ENCODE results near the gene FXYD7.

FXYD7 gene

DNA sequence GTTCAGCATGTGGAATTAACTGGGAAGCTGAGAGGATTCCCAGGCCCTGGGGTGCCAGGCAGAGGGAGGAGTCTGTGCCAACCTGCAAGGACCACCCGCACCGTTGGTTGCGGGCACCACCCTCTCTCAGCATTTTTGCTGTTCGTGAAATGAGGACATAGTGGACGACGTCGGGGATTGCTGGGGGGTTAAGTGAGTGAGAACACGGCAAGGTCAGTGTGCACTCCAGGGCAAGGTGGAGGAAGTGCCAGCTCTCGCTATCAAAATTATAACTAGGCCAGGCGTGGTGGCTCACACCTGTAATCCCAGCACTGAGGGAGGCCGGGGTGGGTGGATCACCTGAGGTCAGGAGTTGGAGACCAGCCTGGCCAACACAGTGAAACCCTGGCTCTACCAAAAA lies 25.3 kb upstream of the FXYD7 start:
- TF ChIP-seq, protein P1, sequence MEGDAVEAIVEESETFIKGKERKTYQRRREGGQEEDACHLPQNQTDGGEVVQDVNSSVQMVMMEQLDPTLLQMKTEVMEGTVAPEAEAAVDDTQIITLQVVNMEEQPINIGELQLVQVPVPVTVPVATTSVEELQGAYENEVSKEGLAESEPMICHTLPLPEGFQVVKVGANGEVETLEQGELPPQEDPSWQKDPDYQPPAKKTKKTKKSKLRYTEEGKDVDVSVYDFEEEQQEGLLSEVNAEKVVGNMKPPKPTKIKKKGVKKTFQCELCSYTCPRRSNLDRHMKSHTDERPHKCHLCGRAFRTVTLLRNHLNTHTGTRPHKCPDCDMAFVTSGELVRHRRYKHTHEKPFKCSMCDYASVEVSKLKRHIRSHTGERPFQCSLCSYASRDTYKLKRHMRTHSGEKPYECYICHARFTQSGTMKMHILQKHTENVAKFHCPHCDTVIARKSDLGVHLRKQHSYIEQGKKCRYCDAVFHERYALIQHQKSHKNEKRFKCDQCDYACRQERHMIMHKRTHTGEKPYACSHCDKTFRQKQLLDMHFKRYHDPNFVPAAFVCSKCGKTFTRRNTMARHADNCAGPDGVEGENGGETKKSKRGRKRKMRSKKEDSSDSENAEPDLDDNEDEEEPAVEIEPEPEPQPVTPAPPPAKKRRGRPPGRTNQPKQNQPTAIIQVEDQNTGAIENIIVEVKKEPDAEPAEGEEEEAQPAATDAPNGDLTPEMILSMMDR (IDR thresholded peaks at IDR 0.05; ENCODE audit: control insufficient read depth, extremely low read depth, insufficient read depth) = no peak
- DNase-seq (ENCODE audit: low read depth) = no peak
- no peak overlapping the region for H3K4me3 ChIP-seq (ENCODE audit: low read depth, low read length)

DNA sequence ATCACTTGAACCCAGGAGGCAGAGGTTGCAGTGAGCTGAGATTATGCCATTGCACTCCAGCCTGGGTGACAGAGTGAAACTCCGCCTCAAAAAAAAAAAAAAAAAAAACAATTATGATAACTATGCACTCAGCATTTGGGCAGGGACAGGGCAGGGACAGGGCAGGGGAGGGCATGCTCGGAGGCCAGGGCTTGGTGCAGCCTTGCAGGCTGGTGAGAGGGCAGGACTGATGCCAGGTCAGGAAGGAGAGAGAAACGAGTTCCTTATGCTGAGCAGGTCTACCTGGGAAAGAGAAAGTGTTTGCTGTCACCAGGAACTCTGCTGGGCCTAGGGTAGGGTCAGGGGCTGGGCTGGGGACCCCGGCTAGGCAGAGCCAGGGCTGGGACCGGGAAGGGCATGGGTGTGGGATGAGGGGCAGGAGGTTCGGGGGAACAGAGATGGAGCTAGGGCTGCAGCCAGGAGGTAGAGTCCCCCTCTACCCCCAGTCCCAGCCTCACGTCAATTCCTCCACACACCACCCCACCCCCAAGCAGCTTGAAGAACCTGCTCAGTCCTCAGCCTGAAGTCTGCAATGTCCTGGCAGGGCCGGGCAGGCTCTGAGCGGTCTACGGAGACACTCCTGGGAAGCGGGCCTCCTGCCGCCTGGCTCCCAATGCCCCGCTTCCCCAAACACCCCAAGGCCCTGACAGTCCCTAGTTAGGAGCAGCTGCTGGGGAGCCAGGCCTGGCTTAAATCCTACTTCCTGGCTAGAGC lies 24.6 kb upstream of the FXYD7 start:
- H3K4me3 ChIP-seq (ENCODE audit: low read depth, low read length) = no peak overlapping the region
- TF ChIP-seq, protein P1 (IDR thresholded peaks at IDR 0.05; ENCODE audit: control insufficient read depth, extremely low read depth, insufficient read depth) = no peak

DNA sequence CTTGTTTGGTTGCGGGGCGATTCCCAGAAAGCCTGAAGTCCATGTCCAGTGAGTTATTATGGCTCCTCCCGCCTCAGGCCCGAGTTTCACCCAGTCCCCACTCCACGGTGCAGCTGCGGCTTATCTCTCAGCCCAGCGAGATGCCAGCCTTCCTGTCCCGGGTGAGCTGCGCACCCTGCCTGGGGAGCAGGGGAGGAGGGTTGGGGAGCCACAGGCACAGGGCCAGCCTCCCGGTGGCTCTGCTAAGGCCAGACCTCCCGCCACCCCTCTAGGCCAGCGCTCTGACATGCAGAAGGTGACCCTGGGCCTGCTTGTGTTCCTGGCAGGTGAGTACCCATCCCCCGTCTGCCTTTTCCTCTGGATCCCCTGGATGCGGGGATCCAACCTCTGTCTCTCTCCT lies 24.0 kb upstream of the FXYD7 start:
- H3K4me3 ChIP-seq (ENCODE audit: low read depth, low read length) = no peak overlapping the region
- DNase-seq (ENCODE audit: low read depth) = no peak
- TF ChIP-seq, protein P1 (IDR thresholded peaks at IDR 0.05; ENCODE audit: control insufficient read depth, extremely low read depth, insufficient read depth) = no peak

More for the DNA sequence above, 24.6 kb upstream of the FXYD7 start:
- DNase-seq (ENCODE audit: low read depth) = peak; percentile 65

DNA sequence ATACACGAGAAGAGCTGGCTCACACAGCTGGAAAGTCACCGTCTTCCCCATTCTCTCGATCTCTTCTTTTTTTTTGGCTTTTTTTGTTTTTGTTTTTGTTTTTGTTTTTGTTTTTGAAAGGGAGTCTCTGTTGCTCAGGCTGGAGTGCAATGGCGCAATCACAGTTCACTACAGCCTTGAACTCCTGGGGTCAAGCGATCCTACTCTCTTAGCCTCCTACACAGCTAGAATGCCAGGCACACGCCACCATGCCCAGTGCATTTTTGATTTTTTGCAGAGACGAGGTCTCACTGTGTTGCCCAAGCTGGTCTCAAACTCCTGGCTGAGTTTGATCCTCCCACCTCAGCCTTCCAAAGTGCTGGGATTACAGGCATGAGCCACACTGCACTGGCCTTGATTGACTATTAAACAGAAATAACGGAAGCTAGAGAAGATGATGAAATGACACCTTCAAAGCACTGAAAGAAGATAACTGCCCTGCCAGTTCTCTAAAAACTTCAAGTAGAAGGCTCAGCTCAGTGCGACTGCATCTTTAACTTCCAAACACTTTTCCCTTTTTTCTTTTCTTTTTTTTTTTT lies 23.4 kb upstream of the FXYD7 start:
- TF ChIP-seq, protein P1 (IDR thresholded peaks at IDR 0.05; ENCODE audit: control insufficient read depth, extremely low read depth, insufficient read depth) = no peak
- no peak overlapping the region for H3K4me3 ChIP-seq (ENCODE audit: low read depth, low read length)
- DNase-seq (ENCODE audit: low read depth) = no peak

DNA sequence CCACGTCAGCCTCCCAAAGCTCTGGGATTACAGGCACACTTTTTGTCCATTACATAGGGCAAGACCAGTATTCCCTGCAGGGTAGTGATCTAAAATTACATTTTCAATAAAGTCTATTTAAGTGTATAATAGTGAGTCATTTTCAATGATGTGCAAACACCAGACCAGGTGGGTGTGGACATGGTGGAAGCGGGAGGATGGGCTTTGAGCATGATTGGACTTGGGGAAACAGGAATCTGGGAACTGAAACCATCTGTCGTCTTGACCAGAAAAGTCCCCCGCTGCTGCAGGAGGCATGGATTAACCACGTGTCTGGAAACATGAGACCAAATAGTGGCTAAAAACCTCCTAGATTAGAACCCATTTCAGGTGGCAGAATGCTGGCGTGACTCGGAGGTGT lies 22.6 kb upstream of the FXYD7 start:
- TF ChIP-seq, protein P1 (IDR thresholded peaks at IDR 0.05; ENCODE audit: control insufficient read depth, extremely low read depth, insufficient read depth) = no peak
- H3K4me3 ChIP-seq (ENCODE audit: low read depth, low read length) = no peak overlapping the region
- DNase-seq (ENCODE audit: low read depth) = no peak

DNA sequence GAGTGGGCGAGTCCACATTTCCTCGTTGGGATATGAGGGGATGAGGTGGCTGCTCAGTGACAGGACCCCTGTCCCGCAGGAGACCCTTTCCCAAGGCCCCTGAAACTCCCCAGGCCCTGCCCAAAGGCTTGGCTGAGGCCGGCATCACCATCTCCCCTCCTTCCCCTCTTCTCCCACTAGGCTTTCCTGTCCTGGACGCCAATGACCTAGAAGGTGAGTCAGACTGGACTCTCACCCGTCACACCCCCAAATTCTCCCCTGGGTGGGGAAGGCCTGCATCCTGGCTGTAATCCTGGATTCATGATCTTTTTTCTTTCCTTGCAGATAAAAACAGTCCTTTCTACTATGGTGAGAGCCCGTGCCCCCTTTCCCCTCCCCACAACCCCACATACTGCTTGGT lies 22.2 kb upstream of the FXYD7 start:
- TF ChIP-seq, protein P1 (IDR thresholded peaks at IDR 0.05; ENCODE audit: control insufficient read depth, extremely low read depth, insufficient read depth) = no peak
- DNase-seq (ENCODE audit: low read depth) = no peak
- H3K4me3 ChIP-seq (ENCODE audit: low read depth, low read length) = no peak overlapping the region
